Measurements from ENCODE around the gene GNAQ.

- TF ChIP-seq CTCF (IDR thresholded peaks at IDR 0.05) (no peak), EP300 (IDR thresholded peaks at IDR 0.05) (no peak)
These were observed 166.1 kb downstream of the GNAQ start for GRCh38 chr9:77865385-77866047.
